ENCODE data around the gene KRT84. TPM values are rescaled to one million over a fixed set of nuclear protein-coding genes. Genes with fewer than 3 reads are reported as not detected.

Gene KRT84
- total RNA-seq, 1 experiment from 2014 or later = not detected

DNA sequence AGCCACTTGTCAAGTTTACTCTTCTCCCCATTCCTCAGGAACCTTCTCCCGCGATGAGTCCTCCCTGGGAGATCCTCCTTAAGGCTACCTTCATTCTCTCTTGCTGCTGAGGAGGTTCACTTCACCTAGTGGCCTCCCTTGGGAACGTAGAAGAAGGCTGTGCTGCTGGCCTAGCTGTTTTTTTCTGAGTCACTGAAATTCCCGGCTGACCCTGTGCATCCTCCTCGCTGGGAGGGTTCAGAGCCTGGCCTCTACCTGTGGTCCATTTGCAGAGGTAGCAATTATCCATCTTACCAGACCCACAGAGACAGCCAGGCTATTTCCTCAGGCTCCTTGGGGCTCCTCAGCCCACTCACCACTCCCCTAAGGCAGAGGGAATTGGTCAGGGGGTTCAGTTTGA lies 16.1 kb upstream of the KRT84 start:
- no peaks in the 10 kb centered on the region for H3K9me3 Mint-ChIP-seq (ENCODE audit: low read depth, unreplicated experiment)
- peaks cover 45% of the 10 kb centered on the region for H3K27me3 Mint-ChIP-seq (ENCODE audit: unreplicated experiment)
- intact Hi-C loops (cut with micrococcal nuclease; ENCODE audit: unreplicated experiment) = no loop called here
- H3K4me3 Mint-ChIP-seq (ENCODE audit: low read depth, unreplicated experiment) = no peak overlapping the region
- no TSS peak for BruUV-seq (replicated peaks)
- no peaks in the 10 kb centered on the region for H3K36me3 Mint-ChIP-seq (ENCODE audit: insufficient read depth, unreplicated experiment)
- H3K4me1 Mint-ChIP-seq (ENCODE audit: low read depth, unreplicated experiment) = peaks cover 8% of the 10 kb centered on the region
- DNase-seq = no peak
- TF ChIP-seq, protein P1, sequence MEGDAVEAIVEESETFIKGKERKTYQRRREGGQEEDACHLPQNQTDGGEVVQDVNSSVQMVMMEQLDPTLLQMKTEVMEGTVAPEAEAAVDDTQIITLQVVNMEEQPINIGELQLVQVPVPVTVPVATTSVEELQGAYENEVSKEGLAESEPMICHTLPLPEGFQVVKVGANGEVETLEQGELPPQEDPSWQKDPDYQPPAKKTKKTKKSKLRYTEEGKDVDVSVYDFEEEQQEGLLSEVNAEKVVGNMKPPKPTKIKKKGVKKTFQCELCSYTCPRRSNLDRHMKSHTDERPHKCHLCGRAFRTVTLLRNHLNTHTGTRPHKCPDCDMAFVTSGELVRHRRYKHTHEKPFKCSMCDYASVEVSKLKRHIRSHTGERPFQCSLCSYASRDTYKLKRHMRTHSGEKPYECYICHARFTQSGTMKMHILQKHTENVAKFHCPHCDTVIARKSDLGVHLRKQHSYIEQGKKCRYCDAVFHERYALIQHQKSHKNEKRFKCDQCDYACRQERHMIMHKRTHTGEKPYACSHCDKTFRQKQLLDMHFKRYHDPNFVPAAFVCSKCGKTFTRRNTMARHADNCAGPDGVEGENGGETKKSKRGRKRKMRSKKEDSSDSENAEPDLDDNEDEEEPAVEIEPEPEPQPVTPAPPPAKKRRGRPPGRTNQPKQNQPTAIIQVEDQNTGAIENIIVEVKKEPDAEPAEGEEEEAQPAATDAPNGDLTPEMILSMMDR (IDR thresholded peaks at IDR 0.05; ENCODE audit: unreplicated experiment) = no peak
- H3K27ac Mint-ChIP-seq (ENCODE audit: unreplicated experiment) = no peak overlapping the region
- CTCF ChIA-PET = no interaction called here

DNA sequence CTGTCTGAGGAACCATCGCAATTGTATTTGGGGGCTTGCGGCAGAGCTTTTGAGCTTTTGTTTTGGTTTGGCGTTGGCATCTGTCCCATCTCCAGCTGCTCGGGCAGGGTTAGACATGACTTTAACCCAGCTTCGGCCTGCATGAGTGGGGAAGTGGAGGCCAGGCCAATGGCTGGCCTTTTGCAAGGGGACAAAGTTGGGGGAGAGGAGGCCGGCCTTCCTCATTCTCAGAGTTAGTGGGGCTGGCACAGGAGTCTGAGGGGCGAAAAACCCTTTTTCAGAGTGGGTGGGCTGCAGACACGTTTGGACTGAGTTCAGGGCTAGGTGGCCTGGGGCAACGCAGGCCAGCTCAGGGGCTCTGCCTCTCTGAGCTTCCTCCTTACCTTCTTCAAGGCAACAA lies 15.5 kb upstream of the KRT84 start:
- TF ChIP-seq, protein P1 (IDR thresholded peaks at IDR 0.05; ENCODE audit: unreplicated experiment) = no peak
- no peaks in the 10 kb centered on the region for H3K36me3 Mint-ChIP-seq (ENCODE audit: insufficient read depth, unreplicated experiment)
- DNase-seq = no peak
- no peak overlapping the region for H3K4me3 Mint-ChIP-seq (ENCODE audit: low read depth, unreplicated experiment)
- H3K4me1 Mint-ChIP-seq (ENCODE audit: low read depth, unreplicated experiment) = peaks cover 8% of the 10 kb centered on the region
- BruUV-seq (replicated peaks) = no TSS peak
- peaks cover 47% of the 10 kb centered on the region for H3K27me3 Mint-ChIP-seq (ENCODE audit: unreplicated experiment)
- CTCF ChIA-PET = no interaction called here
- H3K27ac Mint-ChIP-seq (ENCODE audit: unreplicated experiment) = no peak overlapping the region
- no peaks in the 10 kb centered on the region for H3K9me3 Mint-ChIP-seq (ENCODE audit: low read depth, unreplicated experiment)
- intact Hi-C loops (cut with micrococcal nuclease; ENCODE audit: unreplicated experiment) = no loop called here

DNA sequence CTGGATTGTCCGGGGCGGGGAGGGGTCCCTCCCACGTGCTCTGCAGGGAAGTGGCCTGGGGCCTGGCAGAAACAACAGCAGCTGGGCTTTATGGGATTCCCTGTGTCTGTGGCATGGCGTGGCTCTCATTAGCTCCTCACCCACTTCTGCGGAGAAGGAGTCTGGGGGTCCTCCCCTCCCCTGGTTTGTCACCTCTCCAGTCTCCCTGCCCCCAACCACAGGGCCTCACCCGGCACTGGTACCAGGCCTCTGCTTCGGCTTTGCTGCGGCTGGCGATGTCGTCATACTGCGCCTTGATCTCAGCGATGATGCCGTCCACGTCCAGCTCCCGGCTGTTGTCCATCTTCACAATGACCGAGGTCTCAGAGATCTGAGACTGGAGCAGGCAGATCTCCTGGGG lies 14.3 kb upstream of the KRT84 start:
- Mint-ChIP-seq H3K9me3 (ENCODE audit: low read depth, unreplicated experiment) (no peaks in the 10 kb centered on the region), H3K36me3 (ENCODE audit: insufficient read depth, unreplicated experiment) (no peaks in the 10 kb centered on the region), H3K4me1 (ENCODE audit: low read depth, unreplicated experiment) (peaks cover 8% of the 10 kb centered on the region), H3K27ac (ENCODE audit: unreplicated experiment) (no peak overlapping the region), H3K4me3 (ENCODE audit: low read depth, unreplicated experiment) (no peak overlapping the region), H3K27me3 (ENCODE audit: unreplicated experiment) (peaks cover 47% of the 10 kb centered on the region)
- no peak for DNase-seq
- intact Hi-C loops (cut with micrococcal nuclease; ENCODE audit: unreplicated experiment) = no loop called here
- no TSS peak for BruUV-seq (replicated peaks)
- CTCF ChIA-PET = no interaction called here
- TF ChIP-seq, protein P1 (IDR thresholded peaks at IDR 0.05; ENCODE audit: unreplicated experiment) = no peak

DNA sequence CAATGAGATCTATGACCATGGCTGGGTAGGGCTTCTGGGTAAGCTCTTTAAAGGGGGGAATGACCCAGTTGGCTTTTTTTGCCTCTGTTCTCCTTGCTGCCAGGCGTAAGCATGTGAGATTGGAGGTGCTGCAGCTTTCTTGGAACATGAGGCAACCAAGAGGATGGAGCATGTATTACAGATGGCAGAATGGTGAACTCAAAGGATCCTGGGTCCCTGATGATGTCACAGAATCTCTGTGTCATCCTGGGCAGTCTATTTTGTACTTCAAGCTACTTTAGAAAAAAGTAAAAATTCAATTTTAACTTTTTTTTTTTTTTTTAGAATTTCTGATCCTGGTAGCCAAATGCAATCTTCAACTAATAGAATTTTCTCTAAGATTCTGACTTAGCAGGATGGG lies 12.7 kb upstream of the KRT84 start:
- CTCF ChIA-PET = interaction anchor here (0.6 kb wide), 1 partner anchor 135 kb away, joined by 4 read pairs; no protein-coding TSS in a partner anchor
- intact Hi-C loops (cut with micrococcal nuclease; ENCODE audit: unreplicated experiment) = no loop called here
- DNase-seq = no peak
- Mint-ChIP-seq H3K4me1 (ENCODE audit: low read depth, unreplicated experiment) (peaks cover 8% of the 10 kb centered on the region), H3K4me3 (ENCODE audit: low read depth, unreplicated experiment) (no peak overlapping the region), H3K9me3 (ENCODE audit: low read depth, unreplicated experiment) (no peaks in the 10 kb centered on the region), H3K36me3 (ENCODE audit: insufficient read depth, unreplicated experiment) (no peaks in the 10 kb centered on the region), H3K27me3 (ENCODE audit: unreplicated experiment) (peaks cover 40% of the 10 kb centered on the region), H3K27ac (ENCODE audit: unreplicated experiment) (no peak overlapping the region)
- TF ChIP-seq, protein P1 (IDR thresholded peaks at IDR 0.05; ENCODE audit: unreplicated experiment) = no peak
- BruUV-seq (replicated peaks) = no TSS peak
